ENCODE measurements around the gene APLP1. TPM values are rescaled to one million over a fixed set of nuclear protein-coding genes. Genes with fewer than 3 reads are reported as not detected.

APLP1 gene
- total RNA-seq, 2 donors from 2014 or later, result 2.4 to 7.7 TPM

Other genes with a start within 250 kb of the APLP1 start
- 100 to 1,000 TPM; 105 to 130 TPM for gene RBM42, start 239.5 kb upstream of the APLP1 start, total RNA-seq
- gene ETV2, start 226.8 kb upstream of the APLP1 start, total RNA-seq, result 1 to 10 TPM; 1.7 to 2.5 TPM
- gene COX6B1, start 220.3 kb upstream of the APLP1 start, total RNA-seq, result 100 to 1,000 TPM; 277 to 288 TPM
- under 1 TPM; 0.86 to 0.93 TPM for gene UPK1A, start 202.1 kb upstream of the APLP1 start, total RNA-seq
- gene ZBTB32, start 164.0 kb upstream of the APLP1 start, total RNA-seq, result 100 to 1,000 TPM; 147 to 192 TPM
- gene KMT2B, start 150.6 kb upstream of the APLP1 start, total RNA-seq, result 10 to 100 TPM; 63.0 to 71.5 TPM
- gene IGFLR1, start 126.1 kb upstream of the APLP1 start, total RNA-seq, result 100 to 1,000 TPM; 253 to 274 TPM
- gene U2AF1L4, start 123.2 kb upstream of the APLP1 start, total RNA-seq, result 10 to 100 TPM; 71.0 to 83.6 TPM
- 10 to 100 TPM; 50.7 to 53.7 TPM for gene PSENEN, start 122.9 kb upstream of the APLP1 start, total RNA-seq
- 10 to 100 TPM; 11.4 to 14.3 TPM for gene LIN37, start 120.0 kb upstream of the APLP1 start, total RNA-seq
- gene HSPB6, start 111.5 kb upstream of the APLP1 start, total RNA-seq, result 1 to 10 TPM; 1.4 to 2.4 TPM
- gene PROSER3, start 110.4 kb upstream of the APLP1 start, total RNA-seq, result 10 to 100 TPM; 38.9 to 47.8 TPM
- gene ARHGAP33, start 93.0 kb upstream of the APLP1 start, total RNA-seq, result 10 to 100 TPM; 66.8 to 86.0 TPM
- not detected for gene PRODH2, start 55.7 kb upstream of the APLP1 start, total RNA-seq
- under 1 TPM; 0.22 to 0.74 TPM for gene NPHS1, start 16.1 kb upstream of the APLP1 start, total RNA-seq
- gene KIRREL2, start 11.7 kb upstream of the APLP1 start, total RNA-seq, result 1 to 10 TPM; 3.0 to 5.6 TPM
- gene NFKBID, start 32.0 kb downstream of the APLP1 start, total RNA-seq, result 10 to 100 TPM; 51.5 to 63.1 TPM
- gene HCST, start 34.0 kb downstream of the APLP1 start, total RNA-seq, result 10 to 100 TPM; 56.1 to 71.9 TPM
- 1 to 10 TPM in 1 of 2 donors, not detected in 1; 1.3 TPM for gene TYROBP, start 39.7 kb downstream of the APLP1 start, total RNA-seq
- gene LRFN3, start 67.8 kb downstream of the APLP1 start, total RNA-seq, result 1 to 10 TPM; 6.4 to 8.5 TPM
- gene SDHAF1, start 126.6 kb downstream of the APLP1 start, total RNA-seq, result 10 to 100 TPM; 24.0 to 24.2 TPM
- gene SYNE4, start 140.2 kb downstream of the APLP1 start, total RNA-seq, result 1 to 10 TPM; 3.3 to 4.8 TPM
- gene ALKBH6, start 145.6 kb downstream of the APLP1 start, total RNA-seq, result 10 to 100 TPM; 46.8 to 55.9 TPM
- gene CLIP3, start 164.3 kb downstream of the APLP1 start, total RNA-seq, result 1 to 10 TPM; 1.0 to 2.7 TPM
- 1 to 10 TPM; 1.1 to 1.3 TPM for gene THAP8, start 185.7 kb downstream of the APLP1 start, total RNA-seq
- gene WDR62, start 186.3 kb downstream of the APLP1 start, total RNA-seq, result 10 to 100 TPM; 19.8 to 21.6 TPM
- gene OVOL3, start 242.6 kb downstream of the APLP1 start, total RNA-seq, result under 1 TPM in 1 of 2 donors, not detected in 1; 0.39 TPM
- 10 to 100 TPM; 38.6 to 55.0 TPM for gene POLR2I, start 246.3 kb downstream of the APLP1 start, total RNA-seq
- gene TBCB, start 246.9 kb downstream of the APLP1 start, total RNA-seq, result 10 to 100 TPM; 86.2 to 86.8 TPM